Glutamatergic neuron (in vitro differentiated cells): Measurements from ENCODE around the gene CCDC51. TPM values are rescaled to one million over a fixed set of nuclear protein-coding genes. Genes with fewer than 3 reads are reported as not detected.

ENCODE experiments used
- DNase-seq: peaks from one replicate; pipeline ENCODE4 v3.0.0; 2022
- H3K27ac Mint-ChIP-seq: one replicate; pipeline ENCODE4 v1.8.0; 2020; ENCODE audit warnings: mild to moderate bottlenecking, mixed read lengths, inconsistent platforms; ENCODE audit not compliant: unreplicated experiment
- H3K27me3 Mint-ChIP-seq: one replicate; pipeline ENCODE4 v1.8.0; 2020; ENCODE audit warnings: mild to moderate bottlenecking, moderate library complexity, mixed read lengths, inconsistent platforms; ENCODE audit not compliant: unreplicated experiment
- H3K36me3 Mint-ChIP-seq: one replicate; pipeline ENCODE4 v1.8.0; 2020; ENCODE audit warnings: mild to moderate bottlenecking, mixed read lengths, inconsistent platforms; ENCODE audit not compliant: unreplicated experiment
- H3K4me1 Mint-ChIP-seq: one replicate; pipeline ENCODE4 v1.8.0; 2020; ENCODE audit warnings: mild to moderate bottlenecking, low read depth, mixed read lengths, inconsistent platforms; ENCODE audit not compliant: unreplicated experiment
- H3K4me3 Mint-ChIP-seq: one replicate; pipeline ENCODE4 v1.8.0; 2020; ENCODE audit warnings: mild to moderate bottlenecking, mixed read lengths, inconsistent platforms; ENCODE audit not compliant: unreplicated experiment
- H3K9me3 Mint-ChIP-seq: one replicate; pipeline ENCODE4 v1.8.0; 2020; ENCODE audit warnings: mild to moderate bottlenecking, moderate library complexity, mixed read lengths, inconsistent platforms; ENCODE audit not compliant: unreplicated experiment
- total RNA-seq: library from RNA; stranded (reverse); fragmentation: NEBNext Ultra II Directional; extraction: Animal tissue kit (Norgen Biotek cat#: 25700); gene quantifications from one replicate; pipeline ENCODE4 v1.2.1, GENCODE V29; 2021; ENCODE audit not compliant: unreplicated experiment
- TF ChIP-seq, protein P1 (sequence below): fragments of 200-600 bp; sonication (generic); IDR thresholded peaks from one replicate; pipeline ENCODE4 v1.5.0; 2021; ENCODE audit not compliant: partially characterized antibody, unreplicated experiment

CCDC51 gene
- total RNA-seq, 1 donor from 2014 or later, result 15.3 TPM

DNA sequence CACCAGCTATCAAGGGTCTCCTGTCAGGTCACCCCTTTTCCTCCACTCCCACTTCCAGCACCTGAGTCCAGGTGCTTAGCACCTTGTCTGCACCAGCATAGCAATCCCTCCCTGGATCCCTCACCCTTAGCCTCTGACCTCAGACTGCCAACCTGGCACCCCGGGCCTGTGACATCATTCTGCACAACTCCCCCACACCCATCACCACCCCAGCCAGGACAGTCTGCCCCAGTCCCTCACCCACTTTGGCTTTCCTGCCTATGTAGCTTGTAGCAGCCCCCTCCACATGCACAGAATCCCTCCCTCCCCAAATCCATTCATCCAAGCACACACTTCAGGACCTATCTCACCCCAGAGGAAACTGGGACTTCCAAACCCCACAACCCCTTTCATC is 9.2 kb downstream of the CCDC51 start:
- peak overlapping the region; percentile 80 for H3K4me3 Mint-ChIP-seq
- H3K27ac Mint-ChIP-seq, result no peak overlapping the region
- no peak for DNase-seq
- TF ChIP-seq, protein P1, sequence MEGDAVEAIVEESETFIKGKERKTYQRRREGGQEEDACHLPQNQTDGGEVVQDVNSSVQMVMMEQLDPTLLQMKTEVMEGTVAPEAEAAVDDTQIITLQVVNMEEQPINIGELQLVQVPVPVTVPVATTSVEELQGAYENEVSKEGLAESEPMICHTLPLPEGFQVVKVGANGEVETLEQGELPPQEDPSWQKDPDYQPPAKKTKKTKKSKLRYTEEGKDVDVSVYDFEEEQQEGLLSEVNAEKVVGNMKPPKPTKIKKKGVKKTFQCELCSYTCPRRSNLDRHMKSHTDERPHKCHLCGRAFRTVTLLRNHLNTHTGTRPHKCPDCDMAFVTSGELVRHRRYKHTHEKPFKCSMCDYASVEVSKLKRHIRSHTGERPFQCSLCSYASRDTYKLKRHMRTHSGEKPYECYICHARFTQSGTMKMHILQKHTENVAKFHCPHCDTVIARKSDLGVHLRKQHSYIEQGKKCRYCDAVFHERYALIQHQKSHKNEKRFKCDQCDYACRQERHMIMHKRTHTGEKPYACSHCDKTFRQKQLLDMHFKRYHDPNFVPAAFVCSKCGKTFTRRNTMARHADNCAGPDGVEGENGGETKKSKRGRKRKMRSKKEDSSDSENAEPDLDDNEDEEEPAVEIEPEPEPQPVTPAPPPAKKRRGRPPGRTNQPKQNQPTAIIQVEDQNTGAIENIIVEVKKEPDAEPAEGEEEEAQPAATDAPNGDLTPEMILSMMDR, result no peak
- no peaks in the 10 kb centered on the region for H3K36me3 Mint-ChIP-seq
- H3K9me3 Mint-ChIP-seq, result peaks cover 11% of the 10 kb centered on the region
- H3K4me1 Mint-ChIP-seq, result peaks cover 13% of the 10 kb centered on the region
- H3K27me3 Mint-ChIP-seq, result peaks cover 18% of the 10 kb centered on the region

DNA sequence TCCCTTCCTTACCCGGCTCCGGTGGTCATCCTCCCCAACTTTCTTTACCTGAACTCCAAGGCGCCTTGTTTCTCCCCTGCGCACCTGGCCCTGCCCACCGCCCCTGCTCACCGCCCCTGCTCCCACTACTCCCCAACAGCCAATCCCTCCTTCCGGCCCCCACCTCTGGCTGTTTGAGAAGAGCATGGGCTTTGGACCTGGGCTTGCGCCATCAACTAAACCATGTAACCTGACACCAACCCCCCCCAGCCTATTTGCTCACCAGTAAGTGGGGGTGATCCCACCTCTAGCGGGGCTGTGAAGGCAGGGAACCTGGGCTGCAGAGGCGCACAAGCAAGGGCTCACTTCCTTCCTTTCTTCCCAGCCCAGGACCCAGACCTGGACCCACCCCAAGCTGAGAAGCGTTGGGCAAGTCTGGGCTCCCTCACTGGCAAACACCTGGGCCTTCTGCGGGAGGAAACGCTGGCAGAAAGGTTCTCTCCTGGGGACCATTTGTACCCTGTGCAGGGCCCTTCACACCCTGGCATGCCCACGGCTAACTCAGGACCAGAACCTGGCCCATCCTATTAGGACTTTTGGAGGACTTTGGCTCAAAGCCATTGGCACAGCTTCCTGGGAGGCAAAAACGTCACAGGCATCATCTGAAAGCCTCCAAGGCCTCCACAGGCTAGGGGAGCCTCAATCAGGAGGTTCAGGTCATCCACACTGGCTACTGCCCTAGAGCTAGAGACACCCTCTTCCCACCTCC is 9.8 kb downstream of the CCDC51 start, which contains the start of gene PLXNB1:
TSS of gene PLXNB1 (minus strand) at position 127 of the 748 bp plus-strand sequence. CDS start 5,475 bp downstream, outside the sequence.
- H3K36me3 Mint-ChIP-seq, result no peaks in the 10 kb centered on the region
- peaks cover 16% of the 10 kb centered on the region for H3K4me1 Mint-ChIP-seq
- peak; percentile 47 for DNase-seq

DNA sequence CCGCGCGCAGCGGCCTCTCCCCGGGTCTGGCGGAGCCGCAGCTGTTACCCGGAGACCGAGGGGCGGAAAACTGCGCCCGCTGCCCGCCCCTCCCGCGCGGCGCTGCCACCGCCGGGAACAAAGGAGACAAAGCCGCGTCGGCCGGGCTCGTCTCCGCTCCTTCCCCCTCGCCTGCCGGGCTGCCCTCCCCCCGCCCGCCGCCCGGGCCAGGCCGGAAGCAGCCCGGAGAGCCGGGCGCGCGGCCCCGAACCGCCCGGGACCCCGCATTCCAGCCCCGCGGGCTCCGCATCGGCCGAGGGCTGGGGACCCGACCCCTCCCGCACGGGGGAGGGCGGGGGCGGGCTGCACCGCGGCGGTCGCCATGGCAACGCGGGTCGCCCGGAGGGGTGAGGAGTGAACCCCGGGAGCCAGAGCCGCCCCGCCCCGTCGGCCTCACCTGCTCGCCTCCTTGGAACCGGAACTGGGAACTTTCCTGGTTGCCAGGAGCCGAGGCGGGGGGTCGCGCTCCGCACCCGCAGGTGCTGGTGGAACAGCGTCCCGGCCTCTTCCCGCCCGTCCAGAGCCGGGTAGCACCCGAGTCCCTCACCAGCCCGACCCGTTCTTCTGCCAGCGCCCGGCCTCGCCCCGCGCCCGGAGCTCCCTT is 10.5 kb downstream of the CCDC51 start:
- TF ChIP-seq, protein P1, result no peak
- Mint-ChIP-seq H3K4me3 (peak overlapping the region; percentile 80), H3K27ac (peak overlapping the region; percentile 73), H3K9me3 (peaks cover 11% of the 10 kb centered on the region), H3K27me3 (peaks cover 18% of the 10 kb centered on the region), H3K4me1 (peaks cover 16% of the 10 kb centered on the region), H3K36me3 (no peaks in the 10 kb centered on the region)
- peak; percentile 74 for DNase-seq

More for the DNA sequence above, 9.8 kb downstream of the CCDC51 start, which contains the start of gene PLXNB1:
- Mint-ChIP-seq H3K27me3 (peaks cover 18% of the 10 kb centered on the region), H3K4me3 (peak within 1 kb of the TSS; percentile 80), H3K27ac (peak within 1 kb of the TSS; percentile 73), H3K9me3 (peaks cover 11% of the 10 kb centered on the region)
- TF ChIP-seq, protein P1, result no peak

DNA sequence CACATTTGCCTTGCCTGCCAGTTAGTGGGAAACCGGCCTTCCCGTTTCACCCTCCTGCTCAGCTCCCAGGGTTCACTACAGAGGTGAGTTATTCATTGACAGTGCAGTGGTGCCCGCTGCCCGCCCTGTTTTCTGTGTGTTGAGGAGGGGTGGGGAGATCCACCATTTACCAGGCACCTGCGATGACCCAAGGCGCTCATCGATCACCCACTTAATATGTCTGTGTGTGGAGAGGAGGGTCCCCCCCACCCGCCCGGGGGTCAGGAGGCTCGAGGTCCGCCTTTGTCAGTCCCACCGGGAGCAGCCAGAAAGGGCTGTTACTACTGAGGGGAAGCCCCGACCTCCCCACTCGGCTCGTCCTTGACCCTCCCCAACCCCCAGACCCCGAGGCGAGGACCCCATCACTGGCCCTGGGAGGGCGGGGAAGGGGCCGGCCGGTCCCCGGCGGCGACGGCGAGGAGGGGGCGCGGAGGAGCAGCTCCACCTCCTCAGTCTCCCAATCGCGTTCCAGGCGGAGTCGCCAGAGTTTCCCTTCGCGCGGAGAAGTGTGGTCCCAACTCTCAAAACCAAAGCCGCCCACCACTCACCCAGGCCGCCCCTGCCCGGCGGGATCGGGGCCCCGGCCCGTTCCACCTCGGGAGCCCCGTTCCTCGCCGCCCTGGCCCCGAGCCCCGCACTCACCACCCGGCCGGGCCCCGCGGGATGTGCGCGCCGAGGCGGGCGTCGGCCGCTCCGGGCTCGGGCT is 11.2 kb downstream of the CCDC51 start:
- peaks cover 18% of the 10 kb centered on the region for H3K27me3 Mint-ChIP-seq
- H3K27ac Mint-ChIP-seq, result peak overlapping the region; percentile 79
- H3K4me1 Mint-ChIP-seq, result peaks cover 16% of the 10 kb centered on the region
- TF ChIP-seq, protein P1, result no peak
- H3K36me3 Mint-ChIP-seq, result no peaks in the 10 kb centered on the region
- peaks cover 9% of the 10 kb centered on the region for H3K9me3 Mint-ChIP-seq
- peak; percentile 74 for DNase-seq
- peak overlapping the region; percentile 87 for H3K4me3 Mint-ChIP-seq
